HG03575 (cell line): ENCODE data around the gene RFTN1.

ENCODE experiments used
- ATAC-seq: cut with Tn5 transposase; IDR thresholded peaks from one replicate; pipeline ENCODE4 v1.9.1; 2021; ENCODE audit not compliant: unreplicated experiment, insufficient number of reproducible peaks, low FRiP score; ENCODE audit errors: extremely low read depth

RFTN1 gene

DNA sequence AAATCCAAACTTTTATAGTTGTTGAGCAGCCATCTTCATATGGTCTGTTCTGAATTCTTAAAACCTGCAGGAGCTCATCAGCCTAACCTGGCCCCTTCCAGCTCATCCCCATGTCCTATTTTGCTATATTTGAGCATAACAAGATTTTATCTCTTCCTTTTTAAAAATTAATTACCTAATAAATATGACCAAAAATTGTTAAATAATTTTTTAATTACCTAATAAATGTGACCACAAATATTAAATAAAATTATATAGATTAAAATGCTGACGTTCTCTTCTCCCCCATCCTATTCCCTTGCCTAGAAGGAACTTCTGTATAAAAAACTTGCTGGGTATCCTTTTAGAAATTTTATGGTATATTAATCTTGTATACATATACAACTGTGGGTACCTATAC, 204.8 kb downstream of the RFTN1 start:
- ATAC-seq, result no peak

GRCh38 chr3:16307832-16308531, 205.5 kb downstream of the RFTN1 start:
- no peak for ATAC-seq

GRCh38 chr3:16305111-16305541, 208.4 kb downstream of the RFTN1 start:
- no peak for ATAC-seq

DNA sequence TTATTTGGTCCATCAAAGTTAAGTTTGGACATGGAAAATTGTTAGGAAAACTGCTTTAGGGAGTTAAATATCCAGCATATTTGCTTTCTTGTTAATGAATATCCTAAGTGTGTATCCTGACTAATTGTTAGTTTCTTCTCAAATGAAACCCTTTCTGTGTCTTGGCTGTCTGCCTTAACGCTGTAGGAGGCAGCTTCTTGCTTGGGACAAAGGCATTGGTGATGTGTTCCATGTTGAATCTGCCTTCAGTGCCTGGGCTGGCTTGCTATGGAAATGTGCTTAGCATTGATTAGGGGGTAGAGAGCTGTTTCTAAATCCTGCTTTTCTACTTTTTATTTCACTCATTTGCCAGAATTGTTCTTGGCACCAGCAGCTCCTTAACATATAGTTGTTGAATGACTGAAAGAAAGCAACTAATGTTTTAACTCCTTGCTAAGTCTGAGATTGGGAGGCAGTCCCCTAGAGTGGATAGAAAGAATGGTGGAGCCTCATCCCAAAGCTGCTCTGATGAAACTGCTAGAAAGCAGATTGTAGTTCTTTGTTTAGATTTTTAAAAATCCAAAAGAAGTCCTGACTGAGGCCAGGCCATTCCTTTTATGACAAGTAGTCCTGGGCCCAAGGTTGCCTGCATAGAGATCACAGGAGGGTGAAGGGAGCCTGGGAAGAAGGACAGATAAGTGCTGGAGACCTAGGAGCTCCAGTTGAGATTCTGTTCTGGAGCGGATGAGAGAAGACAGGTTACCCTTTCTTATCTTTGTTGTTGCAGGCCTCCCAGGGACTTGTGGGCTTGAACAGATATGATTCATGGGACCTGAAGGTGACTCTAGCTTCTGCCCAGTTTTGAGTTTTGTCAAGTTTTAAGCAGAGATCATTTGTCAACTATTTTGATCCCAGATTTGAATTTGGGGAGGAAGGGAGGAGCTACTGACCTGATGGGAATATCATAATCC, 209.2 kb downstream of the RFTN1 start:
- no peak for ATAC-seq

DNA sequence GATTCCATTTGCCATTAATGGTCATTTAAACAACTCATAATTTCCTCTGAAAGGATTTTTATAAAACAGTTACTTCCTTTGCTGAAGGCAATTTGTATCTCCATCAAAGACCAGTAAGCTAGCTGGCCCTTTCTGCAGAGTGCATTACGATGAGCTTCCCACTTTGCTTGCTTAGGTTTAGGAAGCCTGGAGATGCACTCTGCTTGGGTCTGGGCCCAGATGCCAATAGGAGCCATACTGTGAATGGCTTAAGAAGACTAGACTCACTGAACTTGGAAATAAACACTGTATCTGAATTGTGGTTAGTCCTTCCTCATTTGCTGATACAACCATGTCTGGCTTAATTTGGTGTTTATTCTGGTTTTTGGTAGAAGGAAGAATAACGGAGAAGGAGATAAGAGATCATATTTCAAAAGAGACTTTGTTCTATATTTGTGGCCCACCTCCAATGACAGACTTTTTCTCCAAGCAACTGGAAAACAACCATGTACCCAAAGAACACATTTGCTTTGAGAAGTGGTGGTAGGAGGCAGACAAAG, 210.4 kb downstream of the RFTN1 start:
- no peak for ATAC-seq

- no peak for ATAC-seq
These were observed 211.3 kb downstream of the RFTN1 start for GRCh38 chr3:16302082-16302631.

- no peak for ATAC-seq
These were observed 212.0 kb downstream of the RFTN1 start for GRCh38 chr3:16301507-16301906.

GRCh38 chr3:16300881-16301359, 212.6 kb downstream of the RFTN1 start:
- ATAC-seq, result no peak

- peak; percentile 40 for ATAC-seq
These were observed 213.2 kb downstream of the RFTN1 start for GRCh38 chr3:16300307-16300706.

GRCh38 chr3:16299746-16300145, 213.8 kb downstream of the RFTN1 start:
- ATAC-seq, result no peak

GRCh38 chr3:16298891-16299290, 214.6 kb downstream of the RFTN1 start:
- ATAC-seq, result no peak

DNA sequence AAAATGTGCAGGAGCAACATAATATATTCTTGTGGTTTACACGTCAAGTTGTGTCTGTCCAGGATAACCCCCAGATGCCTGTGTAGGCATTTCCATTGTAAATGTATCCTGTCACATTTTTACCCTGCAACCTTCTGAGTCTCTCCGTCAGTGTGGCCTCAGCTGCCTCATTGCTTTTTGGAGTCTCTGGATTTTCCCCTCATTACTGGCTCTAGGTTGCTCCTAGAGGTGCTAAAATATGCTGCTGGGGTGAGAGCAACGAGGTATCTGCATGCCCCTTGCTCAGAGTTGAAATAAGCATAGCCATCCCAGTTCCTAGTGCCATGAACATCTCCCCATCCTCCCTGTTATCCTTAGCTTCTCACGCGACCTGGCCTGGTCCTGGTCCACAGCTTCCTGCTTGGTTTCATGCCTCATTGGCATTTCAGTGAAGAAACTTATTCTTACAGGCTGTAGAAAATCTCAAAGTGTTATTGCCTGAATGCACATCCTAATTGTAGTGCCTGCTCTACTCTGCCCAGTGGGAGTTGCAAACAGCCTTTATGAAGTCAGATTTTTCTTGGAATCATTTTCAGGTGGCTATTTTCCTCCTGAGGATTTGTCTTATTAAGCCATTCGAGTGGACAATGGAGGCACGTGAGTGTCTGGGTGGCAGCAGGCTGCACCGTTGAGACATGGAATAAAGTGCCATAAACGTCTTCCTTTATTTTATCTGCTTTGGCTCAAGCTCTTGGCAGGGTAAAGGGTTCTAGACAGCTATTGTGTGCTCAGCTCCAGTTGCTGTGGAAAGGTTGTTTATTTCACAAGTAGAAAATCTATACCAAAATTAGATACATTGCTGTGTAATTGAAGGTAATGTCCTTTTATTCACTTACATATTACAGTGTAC, 215.3 kb downstream of the RFTN1 start:
- no peak for ATAC-seq

DNA sequence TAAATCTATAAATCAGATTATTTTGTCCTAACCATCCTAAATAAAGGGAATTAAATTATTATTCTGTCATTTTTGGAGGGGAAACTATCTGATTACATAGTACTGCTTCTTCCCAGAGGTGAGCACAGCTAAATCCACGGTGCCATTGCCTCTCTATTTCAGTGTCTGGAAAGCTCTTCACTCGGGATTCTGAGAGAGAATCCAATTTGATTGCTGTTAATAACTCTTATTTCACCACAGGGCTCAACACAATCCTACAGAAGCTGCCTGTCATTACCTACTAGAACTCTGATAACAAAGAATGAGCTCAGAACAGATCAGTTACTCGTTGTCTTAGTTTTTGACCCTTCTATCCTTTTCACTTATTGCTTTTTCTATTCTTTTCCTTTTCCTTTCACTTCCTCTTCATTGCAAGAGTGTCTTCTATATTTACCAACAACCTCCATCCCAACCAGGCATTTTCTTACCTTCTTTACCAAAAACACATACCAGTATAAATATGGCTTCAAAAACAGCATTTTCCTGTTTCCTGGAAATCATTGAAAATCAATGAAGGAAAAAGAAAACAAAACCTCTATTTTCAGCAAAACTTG, 218.1 kb downstream of the RFTN1 start:
- ATAC-seq, result no peak

DNA sequence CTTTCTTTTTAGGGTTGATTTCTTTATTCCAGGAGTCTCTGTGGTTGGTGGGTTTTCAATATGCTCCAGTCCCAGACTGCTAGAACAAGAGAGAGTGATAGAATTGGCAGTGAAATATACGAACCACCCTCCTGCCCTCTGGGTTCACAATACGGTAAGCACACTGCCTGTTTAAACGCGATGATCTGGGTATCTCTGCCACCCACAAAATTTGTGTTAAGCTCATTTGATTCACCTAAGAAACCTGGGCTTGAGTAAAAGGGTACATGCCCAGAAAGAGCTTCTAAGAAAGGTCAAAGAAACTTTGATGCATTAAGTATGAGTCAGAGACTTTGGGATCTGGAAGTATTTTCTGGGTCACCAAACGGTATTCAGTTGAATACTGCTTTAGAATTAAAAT, 218.7 kb downstream of the RFTN1 start:
- ATAC-seq, result no peak

GRCh38 chr3:16290827-16291196, 222.7 kb downstream of the RFTN1 start:
- ATAC-seq, result no peak

- no peak for ATAC-seq
These were observed 223.3 kb downstream of the RFTN1 start for GRCh38 chr3:16290007-16290826.

GRCh38 chr3:16289144-16289889, 224.2 kb downstream of the RFTN1 start:
- no peak for ATAC-seq
